ENCODE results near the gene ZSCAN20.
A peak's percentile ranks its signal among the peaks of the same experiment; 100 is the strongest.

The ZSCAN20 gene

GRCh38 chr1:33472269-33472980, at the start of gene ZSCAN20:
Gene ZSCAN20 (plus strand): TSS chr1:33472645. CDS start chr1:33479289, 6,644 bp downstream.
- peak; percentile 97 for DNase-seq

- DNase-seq: no peak
These were observed 48.2 kb upstream of the ZSCAN20 start for GRCh38 chr1:33424205-33424604.

- no peak for DNase-seq
These were observed 47.8 kb upstream of the ZSCAN20 start for GRCh38 chr1:33424610-33425009.

GRCh38 chr1:33425900-33426299, 46.5 kb upstream of the ZSCAN20 start:
- DNase-seq: no peak

- no peak for DNase-seq
These were observed 45.5 kb upstream of the ZSCAN20 start for GRCh38 chr1:33426916-33427315.

GRCh38 chr1:33428661-33429060, 43.8 kb upstream of the ZSCAN20 start:
- no peak for DNase-seq

GRCh38 chr1:33429332-33429731, 43.1 kb upstream of the ZSCAN20 start:
- DNase-seq: no peak

GRCh38 chr1:33429856-33430691, 42.4 kb upstream of the ZSCAN20 start:
- DNase-seq: no peak

- DNase-seq: peak; percentile 95
These were observed 41.5 kb upstream of the ZSCAN20 start, which contains the start of gene PHC2 for GRCh38 chr1:33430692-33431593. Gene PHC2 (minus strand): TSS chr1:33431095. CDS start chr1:33375539, 55,556 bp downstream.

GRCh38 chr1:33433509-33434362, 38.7 kb upstream of the ZSCAN20 start:
- DNase-seq: no peak

- DNase-seq: no peak
These were observed 38.1 kb upstream of the ZSCAN20 start for GRCh38 chr1:33434363-33434750.

GRCh38 chr1:33435096-33435820, 37.2 kb upstream of the ZSCAN20 start:
- DNase-seq: peak; percentile 29

- DNase-seq: peak; percentile 52
These were observed 35.7 kb upstream of the ZSCAN20 start for GRCh38 chr1:33436557-33437285.

GRCh38 chr1:33438364-33439160, 33.9 kb upstream of the ZSCAN20 start:
- no peak for DNase-seq

- no peak for DNase-seq
These were observed 32.8 kb upstream of the ZSCAN20 start for GRCh38 chr1:33439662-33440061.

GRCh38 chr1:33441088-33441745, 31.2 kb upstream of the ZSCAN20 start:
- DNase-seq: no peak

- no peak for DNase-seq
These were observed 30.3 kb upstream of the ZSCAN20 start for GRCh38 chr1:33442141-33442540.

GRCh38 chr1:33443080-33443704, 29.3 kb upstream of the ZSCAN20 start:
- DNase-seq: no peak

Data from NCI-H1694 treated with DMSO at 0.1 percent for 48 hours (cell line).